Inflammatory macrophage treated with lipopolysaccharide for 1 hour (primary cell): ENCODE results near the gene C1orf53.
"Not testable (repeated sequence)": the region's sequence is repeated elsewhere in the genome, so short reads cannot be mapped to it uniquely, and the experiment has no call there.

Source experiments
- DNase-seq, 2 donors: peaks; one replicate each; pipeline ENCODE4 v3.0.0-alpha.2; 2020 to 2022

C1orf53 gene

GRCh38 chr1:197922070-197922390 is 19.6 kb downstream of the C1orf53 start:
- DNase-seq = no peak

GRCh38 chr1:197923038-197923437 is 20.6 kb downstream of the C1orf53 start:
- no peak for DNase-seq

GRCh38 chr1:197924516-197925123 is 22.2 kb downstream of the C1orf53 start:
- peak; percentile 40 to 71 for DNase-seq

GRCh38 chr1:197927908-197928665 is 25.7 kb downstream of the C1orf53 start:
- no peak for DNase-seq

- no peak for DNase-seq
These were observed 26.5 kb downstream of the C1orf53 start for GRCh38 chr1:197928849-197929336.

- DNase-seq = no peak
These were observed 30.6 kb downstream of the C1orf53 start for GRCh38 chr1:197933016-197933415.

- no peak for DNase-seq
These were observed 31.2 kb downstream of the C1orf53 start for GRCh38 chr1:197933647-197934046.

GRCh38 chr1:197937381-197937780 is 35.0 kb downstream of the C1orf53 start:
- no peak for DNase-seq

- no peak for DNase-seq
These were observed 35.5 kb downstream of the C1orf53 start for GRCh38 chr1:197937892-197938291.

- not testable (repeated sequence) for DNase-seq
These were observed 36.9 kb downstream of the C1orf53 start for GRCh38 chr1:197939159-197939980.

GRCh38 chr1:197942042-197942441 is 39.6 kb downstream of the C1orf53 start:
- DNase-seq = no peak

GRCh38 chr1:197944485-197944884 is 42.1 kb downstream of the C1orf53 start:
- DNase-seq = no peak

- no peak for DNase-seq
These were observed 46.8 kb downstream of the C1orf53 start for GRCh38 chr1:197948926-197949899.

GRCh38 chr1:197951089-197951488 is 48.7 kb downstream of the C1orf53 start:
- no peak for DNase-seq

GRCh38 chr1:197951617-197952175 is 49.3 kb downstream of the C1orf53 start:
- DNase-seq = no peak

- DNase-seq = not testable (repeated sequence)
These were observed 51.0 kb downstream of the C1orf53 start for GRCh38 chr1:197953472-197953871.

- DNase-seq = no peak
These were observed 52.4 kb downstream of the C1orf53 start for GRCh38 chr1:197954718-197955418.

GRCh38 chr1:197955486-197956394 is 53.3 kb downstream of the C1orf53 start:
- no peak for DNase-seq
